HG02763 (cell line): Measurements from ENCODE around the gene CHST8.

Experiments
- ATAC-seq: cut with Tn5 transposase; IDR thresholded peaks from one replicate; pipeline ENCODE4 v1.9.1; 2021; ENCODE audit warnings: mild to moderate bottlenecking, moderate library complexity; ENCODE audit not compliant: unreplicated experiment

The CHST8 gene

DNA sequence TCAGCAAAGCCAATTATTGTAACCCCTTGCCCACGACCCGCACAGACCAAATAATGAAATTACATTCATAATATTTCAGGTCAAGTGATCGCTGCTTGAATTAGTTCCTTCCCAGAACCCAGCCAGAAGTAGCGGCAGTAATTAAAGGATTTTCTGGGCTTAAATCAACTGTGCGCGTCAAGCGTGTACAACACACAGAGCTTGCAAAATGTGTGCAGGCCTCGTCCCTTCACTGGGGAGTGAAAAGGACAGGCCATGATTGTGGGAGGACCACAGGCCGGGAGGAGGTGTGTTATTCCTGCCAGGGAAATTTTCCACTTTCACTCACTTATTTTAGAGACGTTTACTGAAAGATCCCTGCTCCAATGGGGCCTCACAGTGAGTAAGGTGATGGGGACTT is 84.9 kb downstream of the CHST8 start:
- ATAC-seq = no peak

DNA sequence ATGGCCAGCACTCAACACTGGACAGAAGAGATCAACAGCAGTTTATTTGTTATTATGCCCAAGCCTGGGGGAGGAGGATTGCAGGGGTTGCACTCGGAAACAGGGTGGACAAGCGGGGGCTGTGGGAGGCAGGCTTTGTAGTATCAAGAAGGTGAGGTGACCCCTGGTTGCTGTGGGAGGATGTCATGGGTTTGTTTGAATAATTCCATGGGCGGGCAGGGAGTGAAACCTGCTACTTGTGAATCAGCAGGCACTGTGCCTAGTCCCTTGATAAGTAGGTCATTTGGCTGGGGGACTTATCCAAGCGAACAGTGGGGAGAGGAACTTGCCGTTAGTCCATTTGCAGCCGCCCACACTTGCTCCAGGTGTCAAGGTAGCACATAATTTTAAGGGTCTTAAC is 90.5 kb downstream of the CHST8 start:
- ATAC-seq = no peak

DNA sequence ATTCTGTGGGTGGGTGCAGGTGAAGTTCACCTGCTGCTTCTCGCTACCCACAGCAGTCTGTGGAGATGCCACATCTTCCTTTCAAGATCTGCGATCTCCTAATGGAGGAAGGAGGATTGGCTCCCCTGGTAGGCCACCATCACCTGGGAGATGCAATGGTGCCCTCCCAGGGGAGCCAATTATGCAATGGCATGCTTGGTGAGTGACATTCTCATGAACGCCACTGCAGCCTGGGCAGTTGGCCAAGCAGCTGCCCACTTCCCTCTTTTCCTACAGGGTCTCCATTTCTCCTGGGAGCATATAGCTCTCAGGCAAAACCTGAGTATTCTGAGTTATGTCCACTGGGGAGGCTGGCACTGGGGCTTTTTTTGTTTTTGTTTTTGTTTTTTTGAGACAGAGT is 91.4 kb downstream of the CHST8 start:
- no peak for ATAC-seq

DNA sequence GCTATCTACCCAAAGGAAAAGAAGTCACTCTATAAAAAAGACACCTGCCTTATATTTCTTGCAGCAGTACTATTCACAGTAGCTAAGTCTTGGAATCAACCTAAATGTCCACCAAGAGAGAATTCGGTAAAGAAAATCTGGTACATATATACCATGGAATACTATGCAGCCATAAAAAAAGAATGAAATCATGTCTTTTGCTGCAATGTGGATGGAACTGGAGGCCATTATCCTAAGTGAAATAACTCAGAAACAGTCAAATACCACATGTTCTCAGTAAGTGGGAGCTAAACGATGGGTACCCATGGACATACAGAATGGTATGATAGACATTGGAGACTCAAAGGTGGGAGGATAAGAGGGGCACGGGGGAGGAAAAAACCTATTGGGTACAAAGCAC is 92.4 kb downstream of the CHST8 start:
- no peak for ATAC-seq

DNA sequence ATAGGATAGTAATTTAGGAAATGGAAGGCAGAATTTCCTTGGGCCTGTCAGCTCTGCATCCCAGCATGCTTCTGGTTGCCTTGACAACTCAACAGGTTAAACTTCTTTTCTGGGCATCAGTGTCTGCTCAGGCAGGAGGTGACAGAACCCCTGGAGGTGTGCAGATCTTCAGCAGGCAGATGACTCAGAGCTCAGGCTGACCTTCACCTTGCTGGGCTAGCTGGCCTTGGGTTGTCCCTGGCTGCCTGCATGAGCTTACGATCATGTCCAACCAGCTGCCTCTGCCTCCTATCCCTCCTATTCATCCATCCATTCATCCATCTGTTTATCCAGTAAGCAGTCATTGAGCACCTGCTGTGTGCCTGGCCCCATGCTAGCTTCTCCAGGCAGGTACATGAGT is 93.7 kb downstream of the CHST8 start:
- ATAC-seq = no peak

DNA sequence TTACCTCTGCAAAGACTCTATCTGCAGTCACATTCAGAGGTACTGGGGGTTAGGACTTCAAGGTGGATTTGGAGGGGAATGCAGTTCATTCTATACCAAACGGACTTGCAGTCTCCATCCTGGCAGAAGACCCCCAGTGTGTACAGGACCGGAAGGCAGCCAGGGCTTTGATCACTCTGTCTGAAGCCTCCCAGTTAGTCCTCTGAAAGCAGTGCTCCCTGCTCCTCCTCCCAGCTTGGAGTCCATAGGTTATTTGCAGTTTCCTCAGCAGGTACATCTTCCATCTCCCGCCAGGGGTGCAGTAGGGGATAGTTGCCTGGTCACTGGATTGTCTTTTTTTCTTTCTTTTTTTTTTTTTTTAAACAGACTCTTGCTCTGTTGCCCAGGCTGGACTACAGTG is 96.1 kb downstream of the CHST8 start:
- ATAC-seq = no peak

DNA sequence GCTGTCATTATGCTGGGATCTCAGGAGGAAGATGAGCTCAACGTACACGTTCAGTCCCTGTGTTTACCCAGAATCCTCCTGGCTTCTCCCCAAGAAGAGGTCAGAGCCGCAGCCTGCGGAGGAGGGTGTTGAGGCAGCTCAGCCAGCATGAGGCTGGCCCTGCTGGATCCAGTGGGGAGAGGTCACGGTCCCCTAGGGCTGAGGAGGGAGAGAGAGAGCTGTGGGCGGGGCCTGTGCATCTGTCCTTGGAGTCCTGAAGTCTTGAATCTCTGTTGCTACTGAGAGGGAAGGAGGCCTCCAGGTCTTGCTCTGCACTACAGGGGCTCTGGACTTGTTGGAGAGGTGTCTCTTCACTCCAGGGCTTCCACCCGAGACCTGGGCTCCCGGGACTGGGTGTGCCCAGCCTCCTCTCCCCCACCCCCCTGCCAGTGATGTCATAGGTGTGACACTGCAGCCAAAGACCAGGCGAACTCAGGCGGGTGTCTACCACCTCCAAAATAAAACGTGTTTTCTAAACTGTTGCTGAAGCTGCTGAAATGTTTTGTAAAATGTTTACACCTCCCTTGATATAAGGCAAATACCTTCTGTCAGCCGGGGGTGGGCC is 97.0 kb downstream of the CHST8 start:
- no peak for ATAC-seq

DNA sequence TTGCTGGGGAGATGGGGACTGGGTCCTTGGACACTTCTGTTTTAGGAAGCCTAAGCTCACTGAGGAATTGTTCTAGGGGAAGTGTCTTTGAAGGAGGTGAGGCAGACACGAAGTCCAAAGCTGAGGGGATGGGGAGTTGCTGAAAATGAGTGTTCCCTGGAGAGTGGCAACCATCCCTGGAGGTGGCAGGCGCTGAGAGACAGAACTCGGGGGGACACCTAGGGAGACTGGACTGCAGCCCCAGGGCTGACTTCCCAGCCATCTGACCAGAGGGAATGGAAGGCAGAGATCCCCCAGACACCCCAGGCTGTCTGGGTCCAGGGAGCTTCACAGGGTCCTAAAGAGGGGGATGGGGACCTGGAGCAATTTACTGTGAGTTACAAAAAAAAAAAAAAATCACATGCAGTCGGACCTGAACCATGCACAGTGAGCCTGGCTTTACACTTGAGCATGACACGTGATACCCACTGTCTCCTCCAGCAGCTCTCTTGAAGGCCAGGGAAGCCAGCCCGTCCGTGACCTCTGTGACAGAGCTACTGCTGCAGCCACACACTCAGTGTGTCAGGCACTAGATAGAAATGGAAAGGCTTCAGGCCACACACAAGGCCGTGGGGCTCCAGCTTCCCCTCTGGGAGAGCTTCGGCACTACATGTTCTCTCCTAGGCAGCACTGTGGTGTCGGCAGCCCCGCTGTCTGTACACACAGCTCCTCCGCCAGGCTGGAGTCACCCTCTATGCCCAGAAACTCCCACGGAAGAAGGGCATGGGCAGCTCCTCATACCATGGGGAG is 97.8 kb downstream of the CHST8 start:
- ATAC-seq = no peak

DNA sequence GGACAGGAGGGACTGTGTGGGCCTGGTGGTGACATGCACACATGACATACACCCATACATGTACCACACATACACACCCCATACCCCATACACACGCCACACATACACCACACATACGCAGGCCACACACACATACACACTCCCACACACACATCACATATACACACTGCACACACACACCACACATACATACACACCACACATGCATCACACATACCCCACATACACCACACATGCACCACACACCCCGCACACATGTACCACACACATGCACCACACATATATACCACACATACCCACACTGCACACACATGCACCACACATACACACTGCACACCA is 98.4 kb downstream of the CHST8 start:
- no peak for ATAC-seq

DNA sequence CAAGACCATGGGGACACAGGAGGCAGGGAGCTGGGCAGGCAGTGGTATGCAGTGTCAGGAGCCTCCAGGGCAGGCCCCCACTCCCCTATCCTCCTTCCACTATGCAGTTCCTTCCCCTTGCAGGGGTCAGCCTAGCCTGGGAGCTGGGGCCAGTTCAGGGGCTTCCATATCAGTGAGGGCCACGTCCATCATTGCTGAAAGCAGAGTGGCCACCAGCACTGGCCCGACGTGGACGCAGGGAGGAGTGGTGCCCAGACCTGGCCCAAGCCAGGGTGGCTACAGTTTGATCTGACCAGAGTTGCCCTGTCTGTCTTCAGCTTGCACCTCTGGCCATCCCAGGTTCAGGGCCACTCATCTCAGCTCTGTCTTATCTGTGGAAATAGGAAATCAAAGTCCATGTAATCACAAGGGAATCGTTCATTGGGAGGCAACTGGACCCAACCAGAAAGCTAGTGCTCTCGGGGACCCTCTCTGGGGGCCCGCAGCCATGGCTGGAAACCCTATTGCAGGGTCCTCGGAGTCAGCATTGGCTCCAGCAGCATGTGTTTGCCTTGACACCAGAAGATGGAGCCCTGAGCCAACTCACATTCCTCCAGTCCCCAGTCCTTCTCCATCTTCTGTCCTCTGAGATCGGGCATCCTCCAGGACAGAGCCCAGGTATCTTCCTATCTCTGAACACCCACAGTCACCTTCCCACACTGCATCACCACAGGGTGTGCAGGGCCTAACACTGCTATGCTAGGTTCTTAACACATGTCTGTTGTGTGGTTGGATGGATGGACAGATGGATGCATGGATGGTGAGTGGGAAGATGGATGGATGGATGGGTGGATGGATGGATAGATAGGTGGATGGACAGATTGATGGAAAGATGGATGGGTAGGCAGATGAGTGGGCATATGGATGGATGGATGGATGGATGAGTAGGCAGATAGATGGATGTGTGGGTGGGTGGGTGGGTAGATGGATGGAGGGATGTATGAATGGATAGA is 99.2 kb downstream of the CHST8 start:
- no peak for ATAC-seq

DNA sequence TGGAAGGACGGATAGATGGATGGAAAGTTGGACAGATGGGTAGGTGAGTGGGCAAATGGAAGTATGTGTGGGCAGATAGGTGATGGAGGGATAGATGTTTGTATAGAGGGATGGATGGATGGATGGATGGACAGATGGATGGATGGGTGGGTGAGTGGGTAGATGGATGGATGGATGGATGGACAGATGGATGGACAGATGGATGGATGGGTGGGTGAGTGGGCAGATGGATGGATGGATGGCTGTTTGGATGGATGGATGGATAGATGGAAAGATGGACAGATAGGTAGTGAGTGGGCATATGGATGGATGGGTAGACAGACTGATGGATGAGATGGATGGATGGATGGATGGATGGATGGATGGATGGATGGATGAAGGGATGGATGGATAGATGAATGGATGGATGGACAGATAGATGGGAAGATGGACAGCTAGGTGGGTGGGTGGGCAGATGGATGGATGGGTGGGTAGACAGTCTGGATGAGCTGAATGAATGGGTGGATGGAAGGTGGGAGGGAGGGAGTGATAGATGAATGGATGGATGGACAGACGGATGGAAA is 100.1 kb downstream of the CHST8 start:
- ATAC-seq = no peak

DNA sequence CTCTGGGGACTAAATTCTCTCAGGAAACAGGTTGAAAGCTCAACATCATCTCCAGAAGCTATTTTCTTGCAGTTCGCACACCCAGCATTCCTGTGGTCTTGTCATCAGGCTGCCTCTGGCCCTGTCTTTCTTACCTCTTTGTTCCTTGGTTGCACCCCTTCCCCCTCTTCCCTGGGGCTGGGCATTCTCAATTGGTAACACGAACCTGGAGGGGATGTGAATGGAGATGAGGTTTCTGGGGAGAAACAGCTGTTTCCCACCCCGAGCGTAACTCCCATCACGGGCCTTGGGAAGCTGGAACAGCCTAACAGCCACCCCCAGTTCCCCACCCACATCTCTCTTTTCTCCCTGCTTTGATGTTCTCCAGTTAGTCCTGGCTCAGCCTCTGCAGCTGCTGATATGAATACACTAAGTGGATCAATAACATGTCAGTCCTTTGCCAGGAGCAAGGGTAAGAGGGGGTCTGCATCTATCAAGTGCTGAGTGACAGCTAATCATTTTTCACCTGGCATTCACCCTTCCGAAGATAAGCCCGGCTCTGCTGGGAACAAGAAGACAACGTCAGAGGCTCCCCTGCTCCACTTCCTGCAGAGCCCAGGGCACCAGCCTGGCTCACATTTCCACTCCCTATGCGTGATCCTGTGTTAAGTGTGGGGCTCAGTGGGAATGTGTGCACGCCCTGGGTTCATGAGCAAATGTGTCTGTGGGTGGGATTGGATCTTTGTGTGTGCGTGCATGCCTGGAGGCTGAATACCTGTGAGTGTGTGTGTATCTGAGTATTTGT is 100.9 kb downstream of the CHST8 start:
- no peak for ATAC-seq

DNA sequence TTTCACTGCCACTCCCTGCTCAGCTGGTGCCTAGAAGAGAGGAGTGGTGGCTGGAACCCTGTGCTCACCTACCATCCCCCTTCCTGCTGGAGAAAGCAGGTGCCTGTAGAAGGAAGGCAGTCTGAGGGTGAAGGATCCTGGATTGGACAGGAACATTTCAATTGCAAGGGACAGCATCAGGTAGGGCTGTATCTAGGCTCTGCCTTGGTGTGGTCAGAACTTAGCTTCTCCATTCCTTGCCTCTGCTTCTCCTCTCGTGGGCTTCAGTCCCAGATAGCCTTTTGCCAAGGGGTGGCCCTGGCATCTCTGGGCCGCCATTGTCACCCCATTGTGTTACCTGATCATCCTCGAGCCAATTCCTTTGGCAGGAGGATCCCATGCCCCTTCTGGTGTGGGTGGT is 101.8 kb downstream of the CHST8 start:
- no peak for ATAC-seq

DNA sequence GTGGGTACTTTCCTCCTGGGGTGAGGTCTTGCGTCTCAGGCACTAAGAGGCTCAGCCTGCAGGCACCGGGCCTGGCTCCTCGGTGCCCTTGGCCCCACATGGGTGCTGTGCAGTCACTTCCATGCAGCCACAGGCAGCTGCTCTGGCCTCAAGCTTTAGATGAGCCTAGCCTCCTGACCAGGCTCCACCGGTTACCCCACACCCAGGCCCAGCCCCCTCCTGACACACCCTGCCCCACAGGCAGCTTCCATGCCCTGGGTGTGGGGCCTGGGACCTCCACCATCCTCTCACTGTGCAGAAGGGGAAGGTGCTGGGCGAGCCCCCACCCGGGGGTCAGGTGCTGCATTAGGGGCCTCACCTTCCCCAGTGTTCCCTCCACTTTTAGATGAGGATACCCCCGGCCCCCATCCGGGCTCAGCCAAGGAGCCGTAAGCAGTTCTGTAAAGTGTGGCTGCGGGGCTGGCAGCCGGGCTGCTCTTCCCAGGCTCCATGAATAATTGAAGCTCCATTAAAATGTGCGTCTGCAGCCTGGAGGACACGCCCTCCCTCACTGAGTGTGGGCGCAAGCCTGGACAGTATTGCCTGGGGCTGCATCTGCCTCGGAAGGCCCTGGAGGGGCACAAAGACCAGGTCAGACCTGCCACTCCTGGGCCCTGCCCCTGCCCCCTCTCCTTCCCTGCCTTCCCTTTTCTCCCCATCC is 102.4 kb downstream of the CHST8 start:
- ATAC-seq = no peak

DNA sequence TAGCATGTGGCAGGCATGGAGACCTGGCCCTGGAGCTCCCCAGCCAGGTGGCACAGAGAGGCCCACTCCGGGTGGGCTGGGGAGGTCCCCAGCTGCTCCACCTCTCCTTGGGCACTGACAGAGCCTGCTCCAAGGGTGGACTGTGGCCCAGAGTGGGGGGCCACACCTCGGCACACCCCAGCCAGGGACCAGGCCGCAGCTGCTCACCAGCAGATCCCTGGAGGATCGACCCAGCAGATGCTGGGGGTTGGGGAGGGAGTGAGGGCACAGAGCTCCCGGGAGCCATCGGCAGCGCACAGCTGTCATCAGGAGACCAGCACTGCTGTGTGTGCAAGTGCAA is 102.9 kb downstream of the CHST8 start:
- no peak for ATAC-seq

DNA sequence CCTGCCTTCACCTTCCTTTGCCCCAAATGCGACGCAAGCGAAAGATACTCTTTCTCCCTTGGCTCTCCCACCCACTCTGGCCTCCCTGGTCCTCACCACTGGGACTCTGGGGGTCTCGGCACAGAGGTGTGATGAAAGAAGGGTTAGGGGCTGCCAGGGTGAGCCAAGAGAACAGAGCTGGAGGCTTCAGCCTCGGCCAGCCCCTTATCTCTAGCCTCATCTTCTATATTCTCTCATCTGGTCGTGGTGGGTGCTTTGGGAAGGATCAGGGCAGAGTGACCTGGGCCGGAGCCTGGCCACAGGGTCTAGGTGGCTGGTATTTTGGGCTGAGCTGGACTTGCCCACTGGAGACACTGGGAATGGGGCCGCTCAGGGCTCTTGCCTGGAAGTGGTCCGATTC is 103.8 kb downstream of the CHST8 start:
- ATAC-seq = no peak

DNA sequence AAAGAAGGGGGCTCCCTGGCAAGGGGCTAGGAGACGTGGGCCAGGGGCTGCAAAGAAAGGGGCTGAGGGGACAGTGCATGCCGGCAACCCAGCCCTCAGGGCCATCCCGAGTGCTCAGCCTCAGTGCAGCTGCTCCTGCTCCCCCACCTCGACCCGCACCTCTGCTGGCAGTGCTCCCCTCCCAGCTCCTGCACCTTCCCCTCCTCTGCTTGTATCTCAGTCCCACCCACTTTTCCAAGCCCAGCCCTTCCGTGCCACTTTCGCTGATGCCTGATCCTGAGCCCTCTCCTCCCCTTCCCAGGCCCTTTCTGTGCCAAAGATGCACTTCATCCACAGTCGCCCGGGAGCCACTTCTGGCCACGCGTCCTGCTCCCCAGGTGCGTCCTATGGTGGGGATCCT is 105.0 kb downstream of the CHST8 start:
- ATAC-seq = no peak

DNA sequence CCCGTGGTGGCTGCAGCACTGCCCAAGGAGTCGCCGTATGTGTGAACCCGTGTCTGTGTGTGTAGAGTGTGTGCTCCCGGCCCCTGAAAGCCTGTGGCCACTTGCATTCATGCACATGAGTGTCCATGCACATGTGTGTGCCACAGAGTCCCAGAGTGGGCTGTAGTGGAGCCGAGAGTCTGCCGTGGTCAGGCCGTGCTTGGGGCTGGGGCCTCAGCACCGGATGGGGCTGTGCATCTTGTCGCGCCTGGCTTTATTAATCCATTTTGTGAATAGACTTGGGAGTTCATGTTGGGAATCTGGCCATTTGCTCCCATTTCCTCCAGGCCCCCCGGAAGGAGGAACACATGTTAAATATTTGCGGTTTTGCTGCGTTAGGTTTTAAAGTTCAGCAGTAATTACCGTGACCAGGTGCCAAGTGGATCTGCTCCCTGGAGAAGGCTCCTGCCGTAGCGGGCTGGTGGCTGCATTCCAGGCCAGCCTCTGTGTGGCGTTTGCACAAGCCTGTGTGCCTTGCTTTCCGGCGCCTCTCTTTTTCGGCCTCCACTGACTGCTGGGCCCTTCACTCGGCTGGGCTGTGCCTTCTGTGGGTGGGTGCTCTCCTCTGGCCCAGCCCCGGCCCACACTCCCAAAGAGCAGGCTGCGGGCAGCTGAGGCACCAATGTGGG is 105.7 kb downstream of the CHST8 start:
- ATAC-seq = no peak

DNA sequence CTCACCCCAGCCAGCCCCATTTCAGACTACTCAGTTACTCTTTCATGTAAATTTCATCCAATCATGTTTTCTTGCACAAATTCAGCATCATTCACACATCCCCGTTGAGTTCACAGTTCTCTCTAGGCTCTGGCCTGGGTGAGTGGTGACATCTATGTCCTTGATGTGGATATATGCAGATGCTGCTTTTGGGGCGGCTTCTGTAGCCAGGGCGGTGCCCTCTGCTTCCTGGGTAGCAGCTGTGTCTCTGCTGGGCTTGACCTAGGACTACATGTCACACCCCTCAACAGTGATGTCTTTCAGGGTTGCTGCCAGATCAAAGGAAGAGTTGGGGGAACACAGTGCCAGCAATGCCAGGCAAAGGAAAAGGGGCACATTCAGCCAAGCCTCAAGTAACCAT is 106.4 kb downstream of the CHST8 start:
- ATAC-seq = no peak
